Gastroesophageal sphincter (tissue), 4 donors: Measurements from ENCODE around the gene PER2. TPM values are rescaled to one million over a fixed set of nuclear protein-coding genes. Genes with fewer than 3 reads are reported as not detected.
A peak's percentile ranks its signal among the peaks of the same experiment; 100 is the strongest.
"Not testable (repeated sequence)": the region's sequence is repeated elsewhere in the genome, so short reads cannot be mapped to it uniquely, and the experiment has no call there.

Experiments used
- ATAC-seq: fragments of 150-250 bp; one replicate; pipeline ENCODE4 v1.9.1; 2016; ENCODE audit warnings: mild to moderate bottlenecking, moderate library complexity
- H3K27ac ChIP-seq, 4 donors: fragments of 200-600 bp; sonication (generic) in 3 of 4; 1 replicate in 3 of 4; 2 replicates in 1 of 4; pipeline ENCODE4 v1.5.1; 2016 to 2019
- H3K27me3 ChIP-seq: fragments of 200-600 bp; sonication (generic); one replicate; pipeline ENCODE4 v1.5.1; 2019
- H3K36me3 ChIP-seq, 2 donors: fragments of 200-600 bp; sonication (generic); one replicate each; pipeline ENCODE4 v1.5.1; 2019; ENCODE audit warnings: control low read depth in 1 of 2
- H3K4me1 ChIP-seq, 3 donors: fragments of 200-600 bp; sonication (generic); 1 replicate in 2 of 3; 2 replicates in 1 of 3; pipeline ENCODE4 v1.5.1; 2016 to 2019; ENCODE audit warnings: control low read depth in 2 of 3
- H3K4me3 ChIP-seq, 2 donors: fragments of 200-600 bp; sonication (generic); one replicate each; pipeline ENCODE4 v1.5.1; 2019; ENCODE audit warnings: mild to moderate bottlenecking in 1 of 2, moderate library complexity in 1 of 2
- H3K9me3 ChIP-seq, 3 donors: fragments of 200-600 bp; sonication (generic); one replicate each; pipeline ENCODE4 v1.5.1; 2017 to 2019; ENCODE audit warnings: control low read depth in 2 of 3
- CTCF ChIP-seq, 4 experiments: fragments of 200-600 bp in 2 of 4; fragments of 450-650 bp in 2 of 4; sonication (generic) in 1 of 4; IDR thresholded peaks; one replicate each; pipeline ENCODE4 v1.5.1; 2017 to 2019; ENCODE audit warnings: antibody characterized with exemption in 4 of 4, mild to moderate bottlenecking in 2 of 4, moderate library complexity in 2 of 4
- EP300 ChIP-seq: sonication (generic); formaldehyde crosslinking; IDR thresholded peaks from one replicate; pipeline ENCODE4 v1.6.1; 2017; ENCODE audit warnings: antibody characterized with exemption, mild to moderate bottlenecking
- POLR2A ChIP-seq, 2 donors: fragments of 450-650 bp; IDR thresholded peaks; one replicate each; pipeline ENCODE4 v1.6.1; 2017; ENCODE audit warnings: antibody characterized with exemption in 2 of 2, mild to moderate bottlenecking in 2 of 2, moderate library complexity in 1 of 2
- POLR2AphosphoS5 ChIP-seq: sonication (generic); formaldehyde crosslinking; IDR thresholded peaks from one replicate; pipeline ENCODE4 v1.6.1; 2017; ENCODE audit warnings: antibody characterized with exemption
- WGBS, 2 donors: methylation state at CpG; one replicate each; pipeline ENCODE4 v1.1.5; 2018; ENCODE audit warnings: low coverage in 1 of 2; 5-methylcytosine and 5-hydroxymethylcytosine counted together
- total RNA-seq, 4 donors: library from RNA; depleted of rRNA; stranded (reverse); fragments of >200 nt; gene quantifications; one replicate each; pipeline ENCODE4 v1.1.0, GENCODE V29; 2016

The PER2 gene
- total RNA-seq, 4 donors from 2014 or later: 8.7 to 20.5 (median 17.0) TPM

GRCh38 chr2:238279324-238279682 is 9.1 kb downstream of the PER2 start:
- Histone ChIP-seq H3K27me3 (no peaks in the 10 kb centered on the region), H3K9me3 (no peaks in the 10 kb centered on the region), H3K36me3 (peaks cover 0 to 35% of the 10 kb centered on the region in 2 donors), H3K4me1 (peaks cover 0 to 53% (median 18%) of the 10 kb centered on the region in 3 donors), H3K4me3 (no peak overlapping the region), H3K27ac (peak overlapping the region in 1 of 4 donors; percentile 7)
- TF ChIP-seq CTCF (IDR thresholded peaks at IDR 0.05) (no peak), POLR2AphosphoS5 (no peak), POLR2A (IDR thresholded peaks at IDR 0.05) (no peak), EP300 (no peak)
- 100% methylated on average over 1 of the region's 6 CpGs; no CpG with 5 or more reads in 1 of the 2 donors for WGBS, 2 donors
- ATAC-seq: no peak

GRCh38 chr2:238278626-238279323 is 9.6 kb downstream of the PER2 start:
- peaks cover 0 to 40% of the 10 kb centered on the region in 2 donors for H3K36me3 ChIP-seq

GRCh38 chr2:238277695-238278094 is 10.7 kb downstream of the PER2 start:
- Histone ChIP-seq H3K4me1 (peaks cover 0 to 37% (median 7%) of the 10 kb centered on the region in 3 donors), H3K9me3 (no peaks in the 10 kb centered on the region), H3K4me3 (no peak overlapping the region), H3K27me3 (no peaks in the 10 kb centered on the region), H3K27ac (no peak overlapping the region), H3K36me3 (peaks cover 0 to 51% of the 10 kb centered on the region in 2 donors)
- no peak for TF ChIP-seq CTCF (IDR thresholded peaks at IDR 0.05)
- TF ChIP-seq POLR2AphosphoS5: no peak
- no peak for TF ChIP-seq POLR2A (IDR thresholded peaks at IDR 0.05)
- no peak for TF ChIP-seq EP300
- 82 to 100% methylated on average over 5 to 11 of the region's 15 CpGs for WGBS, 2 donors
- ATAC-seq: no peak

More at GRCh38 chr2:238278626-238279323, 9.6 kb downstream of the PER2 start:
- no peak for ATAC-seq
- no peaks in the 10 kb centered on the region for H3K9me3 ChIP-seq
- no peaks in the 10 kb centered on the region for H3K27me3 ChIP-seq
- 50% methylated on average over 4 of the region's 9 CpGs; no CpG with 5 or more reads in 1 of the 2 donors for WGBS, 2 donors
- peak overlapping the region in 1 of 4 donors; percentile 7 for H3K27ac ChIP-seq
- TF ChIP-seq POLR2AphosphoS5 (no peak), CTCF (IDR thresholded peaks at IDR 0.05) (no peak), EP300 (no peak), POLR2A (IDR thresholded peaks at IDR 0.05) (no peak)
- H3K4me1 ChIP-seq: peaks cover 0 to 48% (median 16%) of the 10 kb centered on the region in 3 donors
- H3K4me3 ChIP-seq: no peak overlapping the region

- H3K4me3 ChIP-seq: no peak overlapping the region
- no peaks in the 10 kb centered on the region for H3K27me3 ChIP-seq
- no peak for TF ChIP-seq POLR2A (IDR thresholded peaks at IDR 0.05)
- no peak for TF ChIP-seq POLR2AphosphoS5
- no peak for TF ChIP-seq CTCF (IDR thresholded peaks at IDR 0.05)
- no peak for TF ChIP-seq EP300
- 80 to 86% methylated on average over 1 to 12 of the region's 20 CpGs for WGBS, 2 donors
- peaks cover 0 to 84% of the 10 kb centered on the region in 2 donors for H3K36me3 ChIP-seq
- H3K4me1 ChIP-seq: peaks cover 0 to 14% (median 4%) of the 10 kb centered on the region in 3 donors
- H3K9me3 ChIP-seq: no peaks in the 10 kb centered on the region
- no peak for ATAC-seq
- peak overlapping the region in 1 of 4 donors; percentile 48 for H3K27ac ChIP-seq
Measured at GRCh38 chr2:238274152-238274865, 14.1 kb downstream of the PER2 start.

GRCh38 chr2:238273433-238273832 is 15.0 kb downstream of the PER2 start:
- H3K36me3 ChIP-seq: peaks cover 0 to 92% of the 10 kb centered on the region in 2 donors
- H3K4me1 ChIP-seq, H3K9me3 ChIP-seq, H3K27me3 ChIP-seq, ATAC-seq, H3K27ac ChIP-seq, H3K4me3 ChIP-seq: not testable (repeated sequence)
- WGBS, 2 donors: 84 to 94% methylated on average over 2 to 9 of the region's 10 CpGs
